Measurements from ENCODE around the gene AKAP6.

DNA sequence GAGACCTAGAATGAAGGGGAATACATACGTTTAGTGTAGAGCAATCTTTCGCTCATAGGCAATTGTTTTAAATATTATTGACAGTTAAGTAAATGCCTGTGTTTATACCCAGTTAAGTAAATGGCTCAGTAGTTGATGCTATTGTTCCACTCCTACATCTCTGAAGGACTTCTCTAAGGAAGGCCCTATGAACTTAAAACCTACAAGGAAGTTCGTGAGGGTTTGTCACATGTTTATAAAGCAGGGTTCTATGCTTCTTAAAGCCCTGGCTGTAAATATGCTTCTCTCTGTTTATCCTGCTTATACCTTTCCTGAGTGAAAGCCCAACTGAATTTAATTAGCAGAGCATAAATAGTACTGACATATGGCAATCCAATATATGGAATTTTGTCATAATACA is 327.5 kb downstream of the AKAP6 start:
- TF ChIP-seq CTCF (conservative IDR thresholded peaks at IDR 0.05) (no peak), ZFX (IDR thresholded peaks at IDR 0.05) (no peak)
